Right atrium auricular region (tissue), 2 donors: ENCODE results near the gene DDX1. TPM values are rescaled to one million over a fixed set of nuclear protein-coding genes. Genes with fewer than 3 reads are reported as not detected.

Experiments used
- DNase-seq: peaks from one replicate; pipeline ENCODE4 v3.0.0-alpha.2; 2019; ENCODE audit warnings: low spot score
- H3K27ac ChIP-seq, 2 donors: fragments of 200-600 bp; sonication (generic); 1 replicate in 1 of 2; 2 replicates in 1 of 2; pipeline ENCODE4 v1.5.1; 2016 to 2019
- H3K27me3 ChIP-seq, 2 donors: fragments of 200-600 bp; sonication (generic); one replicate each; pipeline versions ENCODE4 v1.5.1 to v1.6.0; 2017 to 2019
- H3K36me3 ChIP-seq: fragments of 200-600 bp; sonication (generic); one replicate; pipeline ENCODE4 v1.5.1; 2016
- H3K4me1 ChIP-seq, 2 donors: fragments of 200-600 bp; sonication (generic); one replicate each; pipeline versions ENCODE4 v1.5.1 to v1.6.0; 2017 to 2019
- H3K4me3 ChIP-seq, 2 donors: fragments of 200-600 bp; sonication (generic); 1 replicate in 1 of 2; 2 replicates in 1 of 2; pipeline ENCODE4 v1.5.1; 2017 to 2019; ENCODE audit warnings: mild to moderate bottlenecking in 1 of 2, moderate library complexity in 1 of 2
- H3K9me3 ChIP-seq, 2 donors: fragments of 200-600 bp; sonication (generic); one replicate each; pipeline ENCODE4 v1.5.1; 2019
- total RNA-seq, 2 donors: library from RNA; depleted of rRNA; stranded (reverse); fragments of >200 nt; gene quantifications; one replicate each; pipeline ENCODE4 v1.1.0, GENCODE V29; 2016
- TF ChIP-seq, protein P1 (sequence below), 2 donors: fragments of 200-600 bp; sonication (generic); IDR thresholded peaks; one replicate each; pipeline ENCODE4 v1.5.1; 2019; ENCODE audit warnings: antibody characterized with exemption in 2 of 2

DDX1 gene
- total RNA-seq, 2 donors from 2014 or later: 60.1 to 75.9 TPM

DNA sequence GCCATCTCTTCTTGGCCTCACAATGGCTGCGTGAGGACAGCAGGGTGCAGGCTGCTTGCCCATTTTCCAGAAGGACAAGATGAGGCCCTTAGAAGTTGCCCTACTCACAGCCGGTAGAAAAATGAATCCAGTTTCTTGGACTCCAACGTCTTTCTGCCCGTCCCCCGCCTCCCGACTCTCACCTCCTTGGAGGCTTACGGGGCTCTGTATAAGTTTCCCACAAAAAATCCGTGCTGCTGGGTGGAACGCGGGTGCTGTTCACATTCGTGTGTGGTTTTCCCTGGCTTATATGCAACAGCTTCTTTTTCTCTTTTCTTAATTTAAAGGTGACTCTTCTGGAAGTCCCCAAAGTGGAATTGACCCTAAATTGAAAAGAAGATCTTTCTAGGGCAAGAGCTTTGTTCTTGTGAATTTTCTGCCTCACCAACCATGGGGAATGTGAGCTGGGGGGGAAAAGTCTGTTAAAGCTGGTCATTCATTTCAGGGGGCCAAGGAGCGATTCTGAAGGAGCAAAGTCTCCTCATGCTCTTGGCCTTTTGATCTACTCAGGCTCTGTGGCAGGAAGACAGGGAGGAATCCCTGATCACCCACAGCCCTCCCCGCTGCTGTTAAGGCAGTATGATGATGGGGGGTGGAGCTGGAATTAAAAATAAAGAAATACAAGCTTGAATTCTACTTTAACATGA is 51.3 kb downstream of the DDX1 start:
- Histone ChIP-seq H3K27me3 (no peaks in the 10 kb centered on the region), H3K36me3 (no peaks in the 10 kb centered on the region), H3K4me1 (peaks cover 0 to 25% of the 10 kb centered on the region in 2 donors), H3K9me3 (peaks cover 0 to 5% of the 10 kb centered on the region in 2 donors), H3K27ac (no peak overlapping the region), H3K4me3 (no peak overlapping the region)
- peak; percentile 48 for DNase-seq
- TF ChIP-seq, protein P1, sequence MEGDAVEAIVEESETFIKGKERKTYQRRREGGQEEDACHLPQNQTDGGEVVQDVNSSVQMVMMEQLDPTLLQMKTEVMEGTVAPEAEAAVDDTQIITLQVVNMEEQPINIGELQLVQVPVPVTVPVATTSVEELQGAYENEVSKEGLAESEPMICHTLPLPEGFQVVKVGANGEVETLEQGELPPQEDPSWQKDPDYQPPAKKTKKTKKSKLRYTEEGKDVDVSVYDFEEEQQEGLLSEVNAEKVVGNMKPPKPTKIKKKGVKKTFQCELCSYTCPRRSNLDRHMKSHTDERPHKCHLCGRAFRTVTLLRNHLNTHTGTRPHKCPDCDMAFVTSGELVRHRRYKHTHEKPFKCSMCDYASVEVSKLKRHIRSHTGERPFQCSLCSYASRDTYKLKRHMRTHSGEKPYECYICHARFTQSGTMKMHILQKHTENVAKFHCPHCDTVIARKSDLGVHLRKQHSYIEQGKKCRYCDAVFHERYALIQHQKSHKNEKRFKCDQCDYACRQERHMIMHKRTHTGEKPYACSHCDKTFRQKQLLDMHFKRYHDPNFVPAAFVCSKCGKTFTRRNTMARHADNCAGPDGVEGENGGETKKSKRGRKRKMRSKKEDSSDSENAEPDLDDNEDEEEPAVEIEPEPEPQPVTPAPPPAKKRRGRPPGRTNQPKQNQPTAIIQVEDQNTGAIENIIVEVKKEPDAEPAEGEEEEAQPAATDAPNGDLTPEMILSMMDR (IDR thresholded peaks at IDR 0.05): no peak

DNA sequence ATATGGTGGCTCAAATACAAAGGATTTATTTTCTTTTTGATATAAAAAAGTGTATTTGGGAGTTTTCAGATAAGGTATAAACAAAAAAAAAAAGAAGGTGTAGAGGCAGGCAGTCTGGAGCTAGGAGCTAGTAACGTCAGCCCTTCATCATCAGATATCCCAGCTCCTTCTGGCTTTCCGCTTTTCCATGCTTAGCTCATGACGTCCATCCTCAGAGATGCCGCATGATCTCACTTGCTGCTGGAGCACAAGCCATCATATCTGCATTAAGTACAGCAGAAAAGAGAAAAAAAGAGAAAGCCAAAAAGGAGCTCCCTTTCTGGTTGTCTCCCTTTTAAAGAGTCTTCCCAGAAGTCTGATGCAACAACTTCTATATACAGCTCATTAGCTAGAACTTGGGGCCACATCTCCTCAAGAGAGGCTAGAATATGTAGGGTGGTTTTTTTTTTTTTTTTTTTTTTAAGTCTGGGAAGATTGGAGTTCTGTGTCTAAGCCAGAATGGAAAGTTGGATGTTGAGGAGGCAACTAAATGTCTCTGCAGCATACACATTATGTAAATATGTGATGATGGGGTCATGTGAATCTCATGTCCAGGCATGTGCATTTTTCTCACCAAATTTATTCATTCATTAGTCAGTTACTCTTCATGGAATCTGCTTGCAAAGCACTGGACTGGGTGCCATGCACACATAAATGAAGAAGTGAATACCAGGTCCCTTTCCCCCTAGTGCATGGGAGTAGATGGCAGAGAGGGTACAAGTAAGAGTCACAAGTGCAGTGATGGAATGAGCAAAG is 52.3 kb downstream of the DDX1 start:
- TF ChIP-seq, protein P1 (IDR thresholded peaks at IDR 0.05): no peak
- Histone ChIP-seq H3K4me3 (no peak overlapping the region), H3K36me3 (no peaks in the 10 kb centered on the region), H3K27me3 (no peaks in the 10 kb centered on the region), H3K9me3 (peaks cover 0 to 5% of the 10 kb centered on the region in 2 donors), H3K4me1 (peaks cover 0 to 15% of the 10 kb centered on the region in 2 donors), H3K27ac (no peak overlapping the region)
- DNase-seq: no peak

DNA sequence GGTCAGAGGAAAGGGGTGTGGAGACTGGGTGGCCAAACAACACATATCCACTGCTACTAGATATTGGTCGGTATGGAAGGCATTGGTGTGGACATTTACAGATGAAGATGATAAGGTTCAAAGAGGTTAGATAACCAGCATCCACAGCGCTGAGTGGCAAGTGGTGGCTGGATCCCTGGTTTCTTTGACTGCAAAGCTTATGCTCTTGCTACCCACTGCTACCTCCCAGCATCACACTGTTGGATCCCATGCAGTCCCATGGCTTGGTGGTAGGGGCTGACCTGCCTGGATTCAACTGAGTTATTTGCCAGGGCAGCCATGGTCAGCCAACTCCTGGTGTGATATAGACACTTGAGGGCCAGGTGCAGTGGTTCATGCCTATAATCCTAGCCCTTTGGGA is 53.6 kb downstream of the DDX1 start:
- H3K36me3 ChIP-seq: no peaks in the 10 kb centered on the region
- TF ChIP-seq, protein P1 (IDR thresholded peaks at IDR 0.05): no peak
- DNase-seq: no peak

DNA sequence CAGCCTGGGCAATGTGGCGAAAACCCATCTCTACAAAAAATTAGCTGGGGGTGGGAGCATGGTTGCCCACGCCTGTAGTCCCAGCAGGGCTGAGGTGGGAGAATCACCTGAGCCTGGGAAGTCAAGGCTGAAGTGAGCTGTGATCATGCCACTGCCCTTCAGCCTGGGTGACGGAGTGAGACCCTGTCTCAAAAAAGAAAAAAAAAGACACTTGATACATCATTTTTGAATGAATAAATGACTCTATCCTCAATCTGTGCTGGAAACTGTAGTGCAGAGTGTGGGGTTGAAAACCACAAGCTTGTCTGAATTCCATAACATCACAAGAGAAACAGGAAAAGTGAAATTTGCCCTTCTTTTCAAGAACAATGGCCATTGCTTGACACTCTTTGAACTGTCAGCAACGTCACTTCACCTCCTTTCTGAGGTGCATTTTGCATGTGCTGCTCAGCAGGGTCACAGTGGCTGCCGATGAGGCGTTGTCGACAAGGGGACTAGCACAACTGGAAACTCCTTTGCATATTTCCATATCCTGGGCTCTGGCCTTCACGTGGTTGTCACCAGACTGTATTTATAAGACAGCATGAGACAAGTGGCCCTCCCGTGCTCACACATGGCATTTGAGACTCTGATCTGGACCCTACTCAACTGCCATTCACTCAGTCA is 54.2 kb downstream of the DDX1 start:
- H3K9me3 ChIP-seq: peaks cover 0 to 5% of the 10 kb centered on the region in 2 donors
- TF ChIP-seq, protein P1 (IDR thresholded peaks at IDR 0.05): no peak
- no peaks in the 10 kb centered on the region for H3K36me3 ChIP-seq
- no peak overlapping the region for H3K27ac ChIP-seq
- no peaks in the 10 kb centered on the region for H3K27me3 ChIP-seq
- H3K4me1 ChIP-seq: peaks cover 0 to under 1% of the 10 kb centered on the region in 2 donors
- peak; percentile 42 for DNase-seq
- H3K4me3 ChIP-seq: no peak overlapping the region

More for the DNA sequence above, 53.6 kb downstream of the DDX1 start:
- H3K4me3 ChIP-seq: no peak overlapping the region
- peaks cover 0 to 6% of the 10 kb centered on the region in 2 donors for H3K4me1 ChIP-seq
- H3K27me3 ChIP-seq: no peaks in the 10 kb centered on the region
- peaks cover 0 to 5% of the 10 kb centered on the region in 2 donors for H3K9me3 ChIP-seq
- no peak overlapping the region for H3K27ac ChIP-seq

DNA sequence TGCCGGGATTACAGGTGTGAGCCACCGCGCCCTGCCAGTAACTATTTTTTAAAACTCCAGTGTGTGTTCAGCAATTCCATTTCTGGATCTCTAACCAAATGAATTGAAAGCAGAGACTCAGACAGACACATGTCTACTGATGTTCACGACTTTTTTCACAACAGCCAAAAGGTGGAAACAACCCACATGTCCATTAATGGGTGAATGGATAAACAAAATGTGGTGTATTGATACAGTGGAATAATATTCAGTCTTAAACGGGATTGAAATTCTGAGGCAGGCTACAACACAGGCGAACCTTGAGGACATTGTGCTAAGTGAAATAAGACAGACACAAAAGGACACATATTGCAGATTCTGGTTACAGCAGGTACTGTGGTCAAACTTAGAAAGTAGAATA is 55.0 kb downstream of the DDX1 start:
- H3K9me3 ChIP-seq: no peaks in the 10 kb centered on the region
- H3K36me3 ChIP-seq: no peaks in the 10 kb centered on the region
- H3K27ac ChIP-seq: no peak overlapping the region
- TF ChIP-seq, protein P1 (IDR thresholded peaks at IDR 0.05): no peak
- no peak overlapping the region for H3K4me3 ChIP-seq
- H3K27me3 ChIP-seq: no peaks in the 10 kb centered on the region
- no peak for DNase-seq
- no peaks in the 10 kb centered on the region for H3K4me1 ChIP-seq
